ENCODE data around the gene MAB21L4. TPM values are rescaled to one million over a fixed set of nuclear protein-coding genes. Genes with fewer than 3 reads are reported as not detected.

MAB21L4 gene
- total RNA-seq, 2 donors from 2014 or later: 1.1 to 3.5 TPM

DNA sequence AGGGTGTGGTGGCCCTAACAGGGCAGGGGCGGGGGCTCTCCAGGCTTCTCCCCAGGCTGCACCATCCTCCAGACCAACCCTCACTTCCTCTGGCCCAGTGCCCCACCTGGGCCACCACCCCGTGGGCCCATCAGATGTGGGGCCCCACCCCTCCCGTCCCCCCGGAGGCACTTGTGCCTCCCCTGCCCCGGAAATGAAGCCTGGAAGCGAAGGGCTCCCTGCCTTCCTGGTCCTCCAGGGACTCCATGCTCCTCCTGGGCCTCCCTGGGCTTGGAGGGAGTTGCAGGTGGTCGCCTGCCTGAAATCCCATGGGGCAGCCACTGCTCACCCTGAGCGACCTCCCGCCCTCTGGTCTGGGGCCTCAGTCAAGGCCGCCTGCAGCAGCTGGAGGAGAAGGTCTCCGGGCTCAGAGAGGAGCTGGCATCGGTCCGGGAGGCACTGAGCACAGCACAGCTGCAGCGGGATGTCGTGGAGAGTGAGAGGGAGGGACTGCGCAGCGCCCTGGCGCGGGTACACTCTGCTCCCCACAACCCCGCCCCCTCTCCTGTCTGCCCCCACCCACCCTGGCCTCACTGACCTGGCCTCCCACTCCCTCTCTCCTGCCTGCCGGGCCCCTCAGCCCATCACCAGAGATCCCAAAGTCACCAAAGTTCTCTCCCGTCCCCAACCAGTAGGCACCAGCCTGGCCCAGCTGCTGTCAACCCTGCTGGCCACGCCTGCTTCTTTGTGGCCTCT lies 38.2 kb upstream of the MAB21L4 start:
- Histone ChIP-seq H3K27ac (no peak overlapping the region), H3K27me3 (replicated peaks; ENCODE audit: insufficient read depth) (no peaks in the 10 kb centered on the region), H3K4me1 (replicated peaks) (no peaks in the 10 kb centered on the region), H3K4me3 (no peak overlapping the region), H3K36me3 (no peaks in the 10 kb centered on the region), H3K9me3 (no peaks in the 10 kb centered on the region)
- WGBS: 85% methylated on average over 20 of the region's 23 CpGs
- no peak for TF ChIP-seq POLR2A (IDR thresholded peaks at IDR 0.05)
- no peak for TF ChIP-seq POLR2AphosphoS5 (IDR thresholded peaks at IDR 0.05)
- TF ChIP-seq, protein P1, sequence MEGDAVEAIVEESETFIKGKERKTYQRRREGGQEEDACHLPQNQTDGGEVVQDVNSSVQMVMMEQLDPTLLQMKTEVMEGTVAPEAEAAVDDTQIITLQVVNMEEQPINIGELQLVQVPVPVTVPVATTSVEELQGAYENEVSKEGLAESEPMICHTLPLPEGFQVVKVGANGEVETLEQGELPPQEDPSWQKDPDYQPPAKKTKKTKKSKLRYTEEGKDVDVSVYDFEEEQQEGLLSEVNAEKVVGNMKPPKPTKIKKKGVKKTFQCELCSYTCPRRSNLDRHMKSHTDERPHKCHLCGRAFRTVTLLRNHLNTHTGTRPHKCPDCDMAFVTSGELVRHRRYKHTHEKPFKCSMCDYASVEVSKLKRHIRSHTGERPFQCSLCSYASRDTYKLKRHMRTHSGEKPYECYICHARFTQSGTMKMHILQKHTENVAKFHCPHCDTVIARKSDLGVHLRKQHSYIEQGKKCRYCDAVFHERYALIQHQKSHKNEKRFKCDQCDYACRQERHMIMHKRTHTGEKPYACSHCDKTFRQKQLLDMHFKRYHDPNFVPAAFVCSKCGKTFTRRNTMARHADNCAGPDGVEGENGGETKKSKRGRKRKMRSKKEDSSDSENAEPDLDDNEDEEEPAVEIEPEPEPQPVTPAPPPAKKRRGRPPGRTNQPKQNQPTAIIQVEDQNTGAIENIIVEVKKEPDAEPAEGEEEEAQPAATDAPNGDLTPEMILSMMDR (IDR thresholded peaks at IDR 0.05): no peak
- DNase-seq (ENCODE audit: low spot score): no peak
- intact Hi-C loops (cut with DNase I): no loop called here

DNA sequence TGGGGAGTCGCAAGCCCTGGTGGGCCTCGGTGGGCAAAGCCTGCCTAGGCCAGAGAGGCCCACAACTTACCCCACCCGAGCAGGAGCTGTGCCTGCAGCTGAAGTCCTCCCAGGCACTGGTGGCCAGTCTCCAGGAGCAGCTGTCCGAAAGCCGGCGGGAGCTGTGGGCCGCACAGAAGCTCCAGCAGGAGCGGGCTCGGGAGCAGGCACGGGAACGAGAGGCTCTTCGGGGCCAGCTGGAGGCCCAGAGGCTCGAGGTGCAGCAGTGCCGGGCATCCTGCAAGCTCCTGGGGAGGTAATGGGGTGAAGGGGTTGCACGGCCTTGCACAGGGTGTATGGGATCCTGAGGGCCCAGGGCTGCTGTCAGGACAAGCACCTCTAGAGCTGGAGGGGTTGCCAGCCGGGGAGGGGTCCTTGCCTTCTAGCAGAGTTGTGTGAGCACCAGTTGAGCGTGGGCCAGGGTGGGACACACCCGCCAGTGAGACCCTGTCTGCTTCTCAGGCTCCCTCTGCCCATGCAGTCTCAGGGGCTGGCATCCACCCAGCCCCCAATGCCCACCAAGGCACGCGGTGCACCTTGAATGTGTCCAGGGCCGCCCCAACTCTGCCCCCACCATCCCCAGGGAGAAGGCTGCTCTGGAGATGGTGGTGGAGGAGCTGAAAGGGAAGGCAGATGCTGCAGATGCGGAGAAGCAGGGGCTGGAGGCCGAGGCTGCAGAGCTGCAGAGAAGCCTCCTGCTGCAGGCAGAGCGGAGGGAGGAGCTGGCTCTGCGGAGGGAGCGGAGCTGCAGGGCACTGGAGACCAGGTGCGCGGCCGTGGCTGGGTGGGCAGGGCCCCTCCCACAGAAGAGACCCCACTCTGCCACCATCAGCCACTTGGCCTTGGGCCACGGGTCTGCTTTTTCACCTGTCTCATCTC lies 37.4 kb upstream of the MAB21L4 start:
- H3K9me3 ChIP-seq: no peaks in the 10 kb centered on the region
- H3K4me1 ChIP-seq (replicated peaks): no peaks in the 10 kb centered on the region
- no peak overlapping the region for H3K27ac ChIP-seq
- no peaks in the 10 kb centered on the region for H3K36me3 ChIP-seq
- WGBS: 90% methylated on average over 30 of the region's 30 CpGs
- H3K4me3 ChIP-seq: no peak overlapping the region
- intact Hi-C loops (cut with DNase I): no loop called here
- no peak for DNase-seq (ENCODE audit: low spot score)
- no peak for TF ChIP-seq POLR2AphosphoS5 (IDR thresholded peaks at IDR 0.05)
- TF ChIP-seq, protein P1 (IDR thresholded peaks at IDR 0.05): no peak
- TF ChIP-seq POLR2A (IDR thresholded peaks at IDR 0.05): no peak
- no peaks in the 10 kb centered on the region for H3K27me3 ChIP-seq (replicated peaks; ENCODE audit: insufficient read depth)

DNA sequence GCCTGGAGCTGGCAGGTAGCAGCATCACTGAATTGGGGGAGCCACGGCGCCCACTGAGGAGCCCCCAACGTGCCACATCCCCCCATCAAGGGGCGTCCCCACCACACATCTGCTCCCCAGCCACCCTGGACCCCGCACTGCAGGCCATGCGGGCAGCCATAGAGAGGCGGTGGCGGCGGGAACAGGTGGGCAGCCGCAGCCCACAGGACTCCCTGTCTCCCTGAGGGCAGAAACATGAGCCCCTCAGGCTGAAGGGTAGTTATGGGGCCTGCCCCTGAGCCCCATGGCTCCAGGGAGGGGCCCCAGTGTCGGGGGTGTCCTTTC lies 36.7 kb upstream of the MAB21L4 start:
- WGBS: 93% methylated on average over 11 of the region's 11 CpGs
- Histone ChIP-seq H3K4me3 (no peak overlapping the region), H3K9me3 (no peaks in the 10 kb centered on the region), H3K27ac (no peak overlapping the region), H3K4me1 (replicated peaks) (no peaks in the 10 kb centered on the region), H3K36me3 (no peaks in the 10 kb centered on the region), H3K27me3 (replicated peaks; ENCODE audit: insufficient read depth) (no peaks in the 10 kb centered on the region)
- TF ChIP-seq, protein P1 (IDR thresholded peaks at IDR 0.05): no peak
- TF ChIP-seq POLR2A (IDR thresholded peaks at IDR 0.05) (no peak), POLR2AphosphoS5 (IDR thresholded peaks at IDR 0.05) (no peak)
- intact Hi-C loops (cut with DNase I): no loop called here
- no peak for DNase-seq (ENCODE audit: low spot score)

DNA sequence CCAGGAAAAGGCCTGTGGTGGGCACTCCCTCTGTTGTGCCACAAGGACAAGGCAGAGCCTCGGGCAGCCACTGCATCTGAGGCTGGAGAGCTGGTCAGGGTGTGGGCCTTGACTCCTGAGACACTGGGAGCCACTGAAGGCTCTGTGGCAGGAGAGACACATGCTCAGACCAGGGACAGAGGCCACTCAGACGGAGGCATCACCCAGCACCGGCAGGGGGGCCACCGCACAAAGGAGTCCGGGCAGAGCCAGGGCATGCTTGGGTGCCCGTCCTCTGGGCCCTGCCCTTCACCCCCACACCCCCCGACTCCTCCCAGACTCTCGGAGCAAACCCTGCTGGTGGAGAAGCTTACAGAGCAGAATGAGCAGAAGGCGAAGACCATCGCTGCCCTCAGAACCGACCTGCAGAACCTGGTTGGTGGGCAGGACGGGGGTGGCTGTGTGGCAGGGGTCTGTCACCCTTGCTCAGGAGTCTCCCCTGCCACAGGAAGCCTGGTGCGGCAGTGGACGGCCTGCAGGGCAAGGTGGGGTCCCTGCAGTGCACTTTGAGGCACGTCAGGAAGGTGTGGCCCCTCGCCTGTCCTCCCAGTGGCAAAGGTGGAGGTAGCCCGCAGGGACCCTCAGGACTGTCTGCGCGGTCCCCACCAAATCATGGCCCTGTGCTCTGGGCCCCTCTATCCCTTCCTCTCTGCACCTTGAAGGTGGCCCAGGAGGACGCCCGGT lies 36.2 kb upstream of the MAB21L4 start:
- H3K9me3 ChIP-seq: no peaks in the 10 kb centered on the region
- no peak overlapping the region for H3K4me3 ChIP-seq
- H3K27ac ChIP-seq: no peak overlapping the region
- no peaks in the 10 kb centered on the region for H3K4me1 ChIP-seq (replicated peaks)
- TF ChIP-seq POLR2AphosphoS5 (IDR thresholded peaks at IDR 0.05): no peak
- TF ChIP-seq, protein P1 (IDR thresholded peaks at IDR 0.05): no peak
- intact Hi-C loops (cut with DNase I): no loop called here
- no peaks in the 10 kb centered on the region for H3K27me3 ChIP-seq (replicated peaks; ENCODE audit: insufficient read depth)
- DNase-seq (ENCODE audit: low spot score): no peak
- H3K36me3 ChIP-seq: no peaks in the 10 kb centered on the region
- WGBS: 93% methylated on average over 17 of the region's 21 CpGs

Measured in prostate gland (tissue), 2 donors.